Spleen (tissue), 7 donors: ENCODE data around the gene SNX32.

Experiments
- POLR2A ChIP-seq, 3 donors: fragments of 450-650 bp; IDR thresholded peaks; one replicate each; pipeline ENCODE4 v1.5.1; 2017; ENCODE audit warnings: antibody characterized with exemption in 3 of 3, mild to moderate bottlenecking in 1 of 3
- POLR2AphosphoS5 ChIP-seq, 3 donors: sonication (generic); formaldehyde crosslinking; IDR thresholded peaks; one replicate each; pipeline ENCODE4 v1.5.1; 2017; ENCODE audit warnings: antibody characterized with exemption in 3 of 3
- TF ChIP-seq, protein P1 (sequence below), 11 experiments: fragments of 200-600 bp in 7 of 11; fragments of 450-650 bp in 4 of 11; sonication (generic) in 4 of 11; IDR thresholded peaks in 8 of 11; conservative IDR thresholded peaks in 3 of 11; 1 replicate in 7 of 11; 2 replicates in 4 of 11; pipeline versions ENCODE4 v1.4.0 to v1.8.0; 2016 to 2021; ENCODE audit warnings: antibody characterized with exemption in 11 of 11, inconsistent platforms in 4 of 11, mild to moderate bottlenecking in 1 of 11
- donor health status: DM: no; HTN: no; CAD: no; lungs with moderate emphysema.
- donor health status: DM: no; HTN: no; CAD: no.
- donor health status: DM: no; HTN: no; CAD: no.

DNA sequence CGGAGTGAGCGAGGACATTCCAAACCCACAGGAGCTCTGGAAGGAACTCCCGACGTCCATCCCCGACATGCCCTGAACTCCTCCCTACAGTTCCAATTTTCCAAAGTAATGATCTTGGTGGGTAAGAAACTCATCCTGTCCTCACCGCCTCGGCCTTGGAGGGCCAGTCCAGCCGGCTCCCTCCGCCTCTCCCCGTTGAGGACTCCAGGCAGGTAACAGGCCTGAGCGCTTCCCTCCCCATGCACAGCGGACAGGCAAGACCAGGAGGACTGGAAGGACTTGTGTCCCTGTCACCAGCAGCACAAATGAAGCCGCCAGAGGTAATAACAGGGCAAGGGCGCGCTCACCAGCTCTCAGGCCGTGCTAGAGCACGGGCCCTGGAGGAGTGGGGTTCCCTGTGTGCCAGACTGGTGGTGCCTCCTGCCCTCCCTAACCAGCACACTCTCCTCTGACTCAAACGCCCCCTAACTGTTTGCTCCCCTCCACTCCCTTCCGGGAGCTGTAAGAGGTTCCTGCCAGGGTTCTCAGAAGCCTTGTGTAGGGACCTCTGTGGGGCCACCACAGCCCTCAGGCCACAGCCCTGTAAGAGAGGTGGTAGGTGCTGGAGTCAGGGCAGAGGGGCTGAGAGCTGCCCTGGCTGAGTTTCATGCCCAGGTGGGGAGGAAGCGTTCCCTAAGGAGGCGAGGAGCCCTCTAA lies 29.8 kb upstream of the SNX32 start:
- TF ChIP-seq POLR2A (IDR thresholded peaks at IDR 0.05) (no peak), POLR2AphosphoS5 (IDR thresholded peaks at IDR 0.05) (peak in 1 of 3 donors; percentile 20)
- TF ChIP-seq, protein P1, sequence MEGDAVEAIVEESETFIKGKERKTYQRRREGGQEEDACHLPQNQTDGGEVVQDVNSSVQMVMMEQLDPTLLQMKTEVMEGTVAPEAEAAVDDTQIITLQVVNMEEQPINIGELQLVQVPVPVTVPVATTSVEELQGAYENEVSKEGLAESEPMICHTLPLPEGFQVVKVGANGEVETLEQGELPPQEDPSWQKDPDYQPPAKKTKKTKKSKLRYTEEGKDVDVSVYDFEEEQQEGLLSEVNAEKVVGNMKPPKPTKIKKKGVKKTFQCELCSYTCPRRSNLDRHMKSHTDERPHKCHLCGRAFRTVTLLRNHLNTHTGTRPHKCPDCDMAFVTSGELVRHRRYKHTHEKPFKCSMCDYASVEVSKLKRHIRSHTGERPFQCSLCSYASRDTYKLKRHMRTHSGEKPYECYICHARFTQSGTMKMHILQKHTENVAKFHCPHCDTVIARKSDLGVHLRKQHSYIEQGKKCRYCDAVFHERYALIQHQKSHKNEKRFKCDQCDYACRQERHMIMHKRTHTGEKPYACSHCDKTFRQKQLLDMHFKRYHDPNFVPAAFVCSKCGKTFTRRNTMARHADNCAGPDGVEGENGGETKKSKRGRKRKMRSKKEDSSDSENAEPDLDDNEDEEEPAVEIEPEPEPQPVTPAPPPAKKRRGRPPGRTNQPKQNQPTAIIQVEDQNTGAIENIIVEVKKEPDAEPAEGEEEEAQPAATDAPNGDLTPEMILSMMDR (IDR thresholded peaks at IDR 0.05 in 8 of 11, conservative IDR thresholded peaks at IDR 0.05 in 3 of 11): no peak
